ENCODE measurements around the gene PDK4. TPM values are rescaled to one million over a fixed set of nuclear protein-coding genes. Genes with fewer than 3 reads are reported as not detected.

The PDK4 gene
- total RNA-seq, 1 donor from 2014 or later, result 0.53 TPM

DNA sequence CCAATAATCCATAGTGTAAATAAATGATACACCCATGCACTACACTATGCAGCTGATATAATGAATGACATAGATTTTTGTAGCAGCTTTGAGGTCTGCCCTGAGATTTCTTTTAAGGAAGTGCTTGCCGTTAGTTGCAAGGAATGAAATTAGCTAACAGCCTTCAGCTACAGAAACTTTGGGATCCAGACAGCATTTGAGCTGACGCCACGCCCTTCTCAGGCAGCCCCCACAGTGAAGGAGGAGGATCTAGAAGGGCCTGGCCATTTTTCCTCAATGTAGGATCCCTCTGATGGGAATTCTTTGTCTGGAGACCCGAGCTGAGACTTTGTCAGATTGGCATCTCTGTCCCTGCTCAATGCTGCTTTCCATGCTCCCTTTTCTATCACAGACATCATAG lies 6.1 kb upstream of the PDK4 start:
- DNase-seq (ENCODE audit: low read depth), result no peak
- Histone ChIP-seq H3K4me3 (ENCODE audit: low read depth, low read length) (no peak overlapping the region), H3K27me3 (ENCODE audit: control insufficient read depth, insufficient read depth, low read length) (peaks cover 6% of the 10 kb centered on the region), H3K36me3 (ENCODE audit: control insufficient read depth, insufficient read depth, low read length) (no peaks in the 10 kb centered on the region)
- no peak for FAIRE-seq
- no peak for TF ChIP-seq CTCF (IDR thresholded peaks at IDR 0.05; ENCODE audit: insufficient read depth, low read length, severe bottlenecking)

DNA sequence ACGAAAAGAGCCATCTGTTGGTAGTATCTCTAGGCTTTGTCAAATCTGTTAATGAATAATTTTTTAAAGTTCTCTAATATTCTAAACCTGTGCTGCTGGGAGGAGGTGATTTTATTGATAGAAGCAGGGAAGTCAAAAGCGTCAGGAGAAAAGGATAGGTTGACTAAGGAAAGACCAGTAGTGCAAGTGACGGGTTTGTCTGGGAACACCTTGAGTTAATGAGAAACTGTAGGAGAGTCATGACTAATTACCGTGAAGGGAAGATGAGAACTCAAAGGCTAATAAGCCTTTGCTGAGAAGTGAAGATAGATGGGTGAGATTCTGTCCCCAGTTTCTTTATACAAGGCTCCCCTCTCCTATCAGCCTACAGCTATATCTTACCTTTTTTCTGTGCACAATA lies 5.0 kb upstream of the PDK4 start:
- Histone ChIP-seq H3K27me3 (ENCODE audit: control insufficient read depth, insufficient read depth, low read length) (peaks cover 11% of the 10 kb centered on the region), H3K36me3 (ENCODE audit: control insufficient read depth, insufficient read depth, low read length) (no peaks in the 10 kb centered on the region), H3K4me3 (ENCODE audit: low read depth, low read length) (no peak overlapping the region)
- FAIRE-seq (no peak), DNase-seq (ENCODE audit: low read depth) (no peak)
- no peak for TF ChIP-seq CTCF (IDR thresholded peaks at IDR 0.05; ENCODE audit: insufficient read depth, low read length, severe bottlenecking)

DNA sequence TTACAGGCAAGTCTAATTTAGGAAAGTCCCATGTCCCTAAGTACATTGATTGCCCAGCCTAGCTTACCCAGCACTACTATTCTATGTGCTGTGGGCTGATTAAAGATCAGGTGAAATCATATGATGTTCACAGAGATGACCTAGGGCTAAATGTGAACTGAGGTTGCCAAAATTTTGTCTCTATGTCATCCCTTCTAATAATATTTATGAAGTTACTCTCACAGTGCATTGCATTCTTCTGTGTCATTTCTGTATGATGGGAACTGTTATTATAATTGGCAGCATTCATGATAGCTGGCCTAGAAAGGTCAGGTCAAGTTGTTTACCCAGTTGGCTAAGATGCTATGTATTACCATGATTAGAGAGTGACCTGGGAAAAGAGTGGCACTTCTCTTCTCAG lies 2.8 kb upstream of the PDK4 start:
- FAIRE-seq (no peak), DNase-seq (ENCODE audit: low read depth) (no peak)
- Histone ChIP-seq H3K36me3 (ENCODE audit: control insufficient read depth, insufficient read depth, low read length) (no peaks in the 10 kb centered on the region), H3K4me3 (ENCODE audit: low read depth, low read length) (no peak overlapping the region), H3K27me3 (ENCODE audit: control insufficient read depth, insufficient read depth, low read length) (peaks cover 17% of the 10 kb centered on the region)
- no peak for TF ChIP-seq CTCF (IDR thresholded peaks at IDR 0.05; ENCODE audit: insufficient read depth, low read length, severe bottlenecking)

DNA sequence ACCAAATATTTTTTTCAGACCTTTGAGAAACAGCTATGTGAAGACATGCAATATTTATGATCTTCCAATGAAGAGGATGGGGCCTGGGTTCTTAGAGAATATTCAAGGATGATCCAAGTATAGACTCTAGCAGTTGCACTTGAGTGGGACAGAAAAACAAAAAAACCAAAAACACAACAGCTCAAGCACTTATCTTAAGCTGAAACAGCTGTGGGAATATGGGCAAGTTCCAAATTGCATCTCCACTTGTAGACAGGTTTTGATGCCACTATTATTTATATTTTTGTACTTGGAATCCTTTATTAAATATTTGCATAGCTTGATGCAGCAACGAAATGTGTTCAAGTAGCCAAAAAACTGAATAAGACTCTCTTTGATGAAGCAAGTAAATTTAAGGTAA lies 2.2 kb upstream of the PDK4 start:
- no peak for FAIRE-seq

GRCh38 chr7:95595746-95596197 lies 544 bp downstream of the PDK4 start:
- no peaks in the 10 kb centered on the region for H3K36me3 ChIP-seq (ENCODE audit: control insufficient read depth, insufficient read depth, low read length)
- peaks cover 11% of the 10 kb centered on the region for H3K27me3 ChIP-seq (ENCODE audit: control insufficient read depth, insufficient read depth, low read length)
- no peak for FAIRE-seq
- H3K4me3 ChIP-seq (ENCODE audit: low read depth, low read length), result no peak overlapping the region
- DNase-seq (ENCODE audit: low read depth), result no peak
- no peak for TF ChIP-seq CTCF (IDR thresholded peaks at IDR 0.05; ENCODE audit: insufficient read depth, low read length, severe bottlenecking)

More for the DNA sequence above, 2.2 kb upstream of the PDK4 start:
- Histone ChIP-seq H3K4me3 (ENCODE audit: low read depth, low read length) (no peak overlapping the region), H3K36me3 (ENCODE audit: control insufficient read depth, insufficient read depth, low read length) (no peaks in the 10 kb centered on the region), H3K27me3 (ENCODE audit: control insufficient read depth, insufficient read depth, low read length) (peaks cover 17% of the 10 kb centered on the region)
- DNase-seq (ENCODE audit: low read depth), result no peak
- TF ChIP-seq CTCF (IDR thresholded peaks at IDR 0.05; ENCODE audit: insufficient read depth, low read length, severe bottlenecking), result no peak

GRCh38 chr7:95594185-95594584 lies 2.1 kb downstream of the PDK4 start:
- H3K4me3 ChIP-seq (ENCODE audit: low read depth, low read length), result no peak overlapping the region
- H3K27me3 ChIP-seq (ENCODE audit: control insufficient read depth, insufficient read depth, low read length), result peaks cover 11% of the 10 kb centered on the region
- no peaks in the 10 kb centered on the region for H3K36me3 ChIP-seq (ENCODE audit: control insufficient read depth, insufficient read depth, low read length)
- FAIRE-seq (no peak), DNase-seq (ENCODE audit: low read depth) (no peak)
- no peak for TF ChIP-seq CTCF (IDR thresholded peaks at IDR 0.05; ENCODE audit: insufficient read depth, low read length, severe bottlenecking)
